ENCODE results near the gene PPARA. TPM values are rescaled to one million over a fixed set of nuclear protein-coding genes. Genes with fewer than 3 reads are reported as not detected.

Gene PPARA
- total and polyA plus RNA-seq, 5 experiments from 2014 or later, result 3.5 to 22.6 (median 3.7) TPM

DNA sequence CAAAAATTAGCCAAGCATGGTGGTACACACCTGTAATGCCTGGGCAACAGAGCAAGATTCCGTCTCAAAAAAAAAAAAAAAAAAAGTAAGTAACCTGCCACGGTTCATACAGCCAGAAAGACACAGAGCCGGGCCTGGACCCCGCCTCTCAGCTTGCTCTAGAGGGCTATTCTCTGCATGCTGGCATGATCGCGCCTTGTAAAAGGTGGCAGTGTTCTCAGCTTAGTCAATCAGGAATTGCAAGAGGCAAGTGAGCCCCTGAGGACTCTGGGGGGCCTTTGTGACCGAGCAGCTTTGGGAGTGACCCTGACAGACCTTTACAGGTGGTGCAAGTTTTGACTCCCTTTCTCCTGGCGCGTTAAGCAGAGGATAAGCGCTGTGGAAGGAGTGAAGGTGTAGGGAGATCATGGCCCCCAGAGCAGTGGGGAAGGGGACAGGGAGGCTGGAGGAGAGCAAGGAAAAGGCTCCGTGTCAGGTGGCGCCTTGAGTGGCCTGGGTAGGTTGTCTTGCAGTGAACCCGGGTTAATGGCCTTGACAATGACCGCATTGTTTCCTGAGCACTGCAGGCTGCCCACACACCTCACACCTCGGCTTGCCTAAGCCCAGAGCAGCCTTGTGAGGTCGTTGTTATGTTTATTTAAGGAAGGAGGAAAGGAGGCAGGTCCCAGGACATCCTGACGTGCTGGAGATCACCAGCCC lies 50.9 kb downstream of the PPARA start:
- Mint-ChIP-seq H3K4me3 (no peak overlapping the region), H3K36me3 (peaks cover 0 to 55% (median 42%) of the 10 kb centered on the region in 3 donors), H3K27ac (peak overlapping the region in 2 of 10 donors; percentile 33 to 45), H3K27me3 (no peaks in the 10 kb centered on the region), H3K9me3 (peaks cover 0 to 10% (median 0%) of the 10 kb centered on the region in 9 donors), H3K4me1 (peaks cover 0 to 3% (median 0%) of the 10 kb centered on the region in 4 donors)
- ATAC-seq, result no peak
- no peak for DNase-seq
- POLR2A ChIA-PET, result interaction anchor here (0.8 kb wide), 1 partner anchor 48 kb away, joined by 6 read pairs; no protein-coding TSS in a partner anchor

DNA sequence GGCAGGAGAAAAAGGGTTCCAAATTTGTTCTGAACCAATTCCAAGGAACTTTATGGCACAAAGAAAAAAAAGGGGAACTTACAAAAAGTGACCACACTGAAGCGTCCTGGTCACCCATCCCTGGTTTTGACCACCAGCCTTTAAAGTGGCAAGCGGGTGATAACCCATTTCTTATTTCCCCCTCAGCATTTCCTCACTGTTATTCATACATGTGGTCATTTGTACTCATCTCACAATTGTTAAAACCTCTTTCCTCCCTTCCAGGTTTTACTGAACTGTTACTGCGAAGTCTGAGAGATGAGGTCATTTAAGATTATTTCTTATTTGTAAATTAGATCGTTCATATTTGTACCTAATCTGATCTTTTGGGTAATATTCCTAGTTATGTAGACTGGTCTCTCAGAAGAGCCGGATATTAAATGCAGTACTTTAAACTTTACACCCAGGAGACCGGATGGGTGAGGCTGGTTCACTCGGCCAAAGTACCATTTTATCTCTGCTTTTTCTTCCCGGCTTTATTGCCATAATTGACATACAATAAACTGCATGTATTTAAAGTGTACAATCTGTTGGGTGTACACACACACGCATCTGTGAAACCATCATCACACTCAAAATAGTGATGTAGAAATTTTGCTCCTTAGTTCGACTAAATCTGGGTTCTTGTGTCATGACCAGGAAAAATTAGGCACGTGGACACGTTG lies 52.7 kb downstream of the PPARA start:
- Mint-ChIP-seq H3K27me3 (no peaks in the 10 kb centered on the region), H3K36me3 (peaks cover 0 to 57% (median 44%) of the 10 kb centered on the region in 3 donors), H3K27ac (no peak overlapping the region), H3K4me1 (no peaks in the 10 kb centered on the region), H3K9me3 (peaks cover 0 to 10% (median 0%) of the 10 kb centered on the region in 9 donors), H3K4me3 (no peak overlapping the region)
- POLR2A ChIA-PET, result no interaction called here
- ATAC-seq, result no peak
- DNase-seq, result no peak

DNA sequence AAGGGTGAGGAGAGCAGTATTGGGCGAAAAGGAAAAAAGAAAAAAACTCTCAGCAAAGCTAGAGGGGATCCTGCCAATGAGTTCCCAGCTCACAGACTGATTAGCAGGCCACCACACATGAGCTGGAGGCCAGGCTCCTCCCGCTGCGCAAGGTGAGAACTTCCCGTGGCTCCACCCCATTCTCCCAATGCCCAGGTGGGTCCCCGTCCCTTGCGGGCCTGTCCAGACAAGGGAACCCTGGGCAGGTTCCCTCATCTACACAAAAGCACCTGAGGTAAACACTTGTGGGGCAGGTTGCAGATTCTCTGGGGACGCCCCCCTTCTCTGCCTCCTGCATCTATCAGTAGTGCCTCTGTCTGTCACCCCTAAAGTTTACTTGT lies 53.3 kb downstream of the PPARA start:
- peaks cover 0 to 12% (median 3%) of the 10 kb centered on the region in 9 donors for H3K9me3 Mint-ChIP-seq
- H3K27me3 Mint-ChIP-seq, result no peaks in the 10 kb centered on the region
- H3K4me1 Mint-ChIP-seq, result no peaks in the 10 kb centered on the region
- ATAC-seq (no peak), DNase-seq (no peak)
- POLR2A ChIA-PET, result no interaction called here
- H3K4me3 Mint-ChIP-seq, result no peak overlapping the region
- no peak overlapping the region for H3K27ac Mint-ChIP-seq
- peaks cover 3 to 56% (median 47%) of the 10 kb centered on the region in 3 donors for H3K36me3 Mint-ChIP-seq

DNA sequence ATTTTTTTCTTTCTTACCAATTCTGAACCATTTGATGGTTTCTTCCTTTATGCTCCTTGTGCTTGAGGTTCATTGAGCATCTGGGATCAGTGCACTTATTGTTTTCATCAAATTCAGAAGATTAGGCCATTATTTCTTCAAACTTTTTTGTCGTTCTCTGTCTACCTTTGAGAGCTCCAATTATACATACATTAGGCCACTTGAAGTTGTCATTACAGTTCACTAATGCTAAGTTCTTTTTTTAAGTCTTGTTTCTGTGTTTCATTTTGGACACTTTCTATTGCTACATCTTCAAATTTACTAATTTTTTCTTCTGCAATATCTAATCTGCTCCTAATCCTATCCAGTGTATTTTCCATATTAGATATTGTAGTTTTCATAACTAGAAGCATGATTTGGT lies 58.9 kb downstream of the PPARA start:
- Mint-ChIP-seq H3K9me3 (peaks cover 0 to 25% (median 15%) of the 10 kb centered on the region in 9 donors), H3K27me3 (no peaks in the 10 kb centered on the region), H3K4me1 (peaks cover 0 to 6% (median 0%) of the 10 kb centered on the region in 4 donors), H3K27ac (no peak overlapping the region), H3K4me3 (no peak overlapping the region), H3K36me3 (peaks cover 25 to 66% (median 65%) of the 10 kb centered on the region in 3 donors)
- ATAC-seq, result no peak
- POLR2A ChIA-PET, result no interaction called here
- no peak for DNase-seq

DNA sequence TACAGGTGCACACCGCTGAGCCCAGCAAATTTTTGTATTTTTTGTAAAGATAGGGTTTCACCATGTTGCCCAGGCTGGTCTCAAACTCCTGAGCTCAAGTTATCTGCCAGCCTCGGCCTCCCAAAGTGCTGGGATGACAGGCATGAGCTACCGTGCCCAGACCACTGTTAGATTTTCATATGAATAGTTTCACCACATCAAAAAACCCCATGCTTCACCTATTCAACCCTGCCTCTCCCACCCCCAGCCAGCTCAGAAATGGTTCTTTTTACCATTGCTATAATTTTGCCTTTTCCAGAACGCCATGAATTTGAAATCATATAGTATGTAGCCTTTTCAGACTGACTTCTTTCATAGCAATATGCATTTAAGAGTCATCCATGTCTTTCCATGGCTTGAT lies 61.9 kb downstream of the PPARA start:
- Mint-ChIP-seq H3K27me3 (no peaks in the 10 kb centered on the region), H3K9me3 (peaks cover 0 to 20% (median 13%) of the 10 kb centered on the region in 9 donors), H3K36me3 (peaks cover 25 to 76% (median 60%) of the 10 kb centered on the region in 3 donors), H3K4me1 (peaks cover 0 to 7% (median 0%) of the 10 kb centered on the region in 4 donors), H3K27ac (no peak overlapping the region), H3K4me3 (no peak overlapping the region)
- DNase-seq (no peak), ATAC-seq (no peak)
- POLR2A ChIA-PET, result no interaction called here

DNA sequence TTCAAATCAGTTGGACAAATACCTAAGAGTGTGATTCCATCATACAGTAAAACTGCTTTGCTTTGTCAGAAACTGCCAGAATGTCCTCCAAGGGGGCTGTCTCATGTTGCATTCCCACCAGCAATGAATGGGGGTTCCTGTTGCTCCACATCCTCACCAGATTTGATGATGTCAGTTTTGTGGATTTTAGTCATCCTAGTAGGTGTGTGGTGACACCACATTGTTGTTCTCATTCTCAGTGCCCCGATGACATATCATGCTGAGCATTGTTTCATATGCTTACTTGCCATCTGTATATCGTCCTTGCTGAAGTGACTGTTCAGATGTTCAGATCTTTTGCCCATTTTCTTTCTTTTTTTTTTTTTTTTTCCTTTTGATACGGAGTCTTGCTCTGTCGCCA lies 62.7 kb downstream of the PPARA start:
- POLR2A ChIA-PET, result no interaction called here
- DNase-seq (no peak), ATAC-seq (no peak)
- Mint-ChIP-seq H3K27me3 (no peaks in the 10 kb centered on the region), H3K4me3 (no peak overlapping the region), H3K4me1 (peaks cover 0 to 7% (median 0%) of the 10 kb centered on the region in 4 donors), H3K36me3 (peaks cover 25 to 81% (median 63%) of the 10 kb centered on the region in 3 donors), H3K27ac (no peak overlapping the region), H3K9me3 (peaks cover 0 to 20% (median 13%) of the 10 kb centered on the region in 9 donors)

DNA sequence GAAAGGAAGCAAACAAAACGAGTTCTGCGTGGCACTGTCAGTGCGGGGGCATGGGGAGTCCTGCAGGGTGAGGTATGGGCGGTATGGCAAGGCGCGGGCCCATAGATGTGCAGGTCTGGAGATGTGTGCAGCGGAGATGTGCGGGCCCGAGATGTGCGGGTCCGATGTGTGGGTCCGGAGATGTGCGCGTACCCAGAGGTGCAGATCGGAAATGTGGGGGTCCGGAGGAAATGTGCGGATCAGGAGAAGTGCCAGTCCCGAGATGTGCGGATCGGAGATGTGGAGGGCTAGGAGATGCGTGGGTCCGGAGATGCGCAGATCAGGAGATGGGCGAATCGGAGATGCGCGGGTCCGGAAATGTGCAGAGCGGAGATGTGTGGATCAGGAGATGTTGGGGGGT lies 63.8 kb downstream of the PPARA start:
- H3K27me3 Mint-ChIP-seq, result no peaks in the 10 kb centered on the region
- POLR2A ChIA-PET, result no interaction called here
- DNase-seq, result peak in 1 of 10 donors; percentile 45
- ATAC-seq, result no peak
- no peak overlapping the region for H3K4me3 Mint-ChIP-seq
- peaks cover 0 to 12% (median 5%) of the 10 kb centered on the region in 9 donors for H3K9me3 Mint-ChIP-seq
- peaks cover 16 to 83% (median 57%) of the 10 kb centered on the region in 3 donors for H3K36me3 Mint-ChIP-seq
- H3K4me1 Mint-ChIP-seq, result peaks cover 0 to 7% (median 0%) of the 10 kb centered on the region in 4 donors
- H3K27ac Mint-ChIP-seq, result no peak overlapping the region

DNA sequence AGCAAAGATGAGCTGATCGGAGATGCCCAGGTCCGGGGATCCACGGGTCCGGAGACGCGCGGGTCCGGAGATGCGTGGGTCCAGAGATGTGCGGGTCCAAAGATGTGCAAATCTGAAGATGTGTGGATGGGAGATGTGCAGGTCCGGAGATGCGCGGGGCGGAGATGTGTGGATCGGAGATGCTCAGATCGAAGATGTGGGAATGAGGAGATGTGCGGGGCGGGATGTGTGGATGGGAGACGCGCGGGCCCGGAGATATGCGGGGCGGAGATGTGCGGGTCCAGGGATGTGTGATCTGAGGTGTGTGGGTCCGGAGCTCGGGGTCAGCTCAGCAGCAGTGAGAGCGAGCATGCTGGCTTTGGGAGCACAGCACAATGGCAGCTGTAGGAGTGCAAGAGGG lies 64.3 kb downstream of the PPARA start:
- no peaks in the 10 kb centered on the region for H3K27me3 Mint-ChIP-seq
- H3K36me3 Mint-ChIP-seq, result peaks cover 12 to 83% (median 57%) of the 10 kb centered on the region in 3 donors
- no peak overlapping the region for H3K27ac Mint-ChIP-seq
- DNase-seq (no peak), ATAC-seq (no peak)
- POLR2A ChIA-PET, result no interaction called here
- peaks cover 0 to 7% (median under 1%) of the 10 kb centered on the region in 9 donors for H3K9me3 Mint-ChIP-seq
- H3K4me1 Mint-ChIP-seq, result peaks cover 1 to 7% (median 2%) of the 10 kb centered on the region in 4 donors
- H3K4me3 Mint-ChIP-seq, result no peak overlapping the region

DNA sequence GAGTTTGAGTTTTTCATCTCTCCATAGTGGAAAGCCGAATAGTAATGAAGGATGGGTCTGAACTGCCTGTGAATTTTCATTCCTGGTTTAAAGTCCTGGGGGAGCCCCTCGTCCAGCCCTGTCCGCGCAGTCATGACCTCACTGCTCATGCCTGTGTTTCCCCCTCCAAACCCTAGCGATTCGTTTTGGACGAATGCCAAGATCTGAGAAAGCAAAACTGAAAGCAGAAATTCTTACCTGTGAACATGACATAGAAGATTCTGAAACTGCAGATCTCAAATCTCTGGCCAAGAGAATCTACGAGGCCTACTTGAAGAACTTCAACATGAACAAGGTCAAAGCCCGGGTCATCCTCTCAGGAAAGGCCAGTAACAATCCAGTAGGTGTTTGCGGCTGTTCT lies 69.3 kb downstream of the PPARA start:
- no peaks in the 10 kb centered on the region for H3K27me3 Mint-ChIP-seq
- H3K9me3 Mint-ChIP-seq, result no peaks in the 10 kb centered on the region
- peaks cover 0 to 65% (median 36%) of the 10 kb centered on the region in 3 donors for H3K36me3 Mint-ChIP-seq
- no peak overlapping the region for H3K27ac Mint-ChIP-seq
- ATAC-seq, result no peak
- POLR2A ChIA-PET, result no interaction called here
- no peak overlapping the region for H3K4me3 Mint-ChIP-seq
- no peak for DNase-seq
- H3K4me1 Mint-ChIP-seq, result peaks cover 0 to 6% (median 2%) of the 10 kb centered on the region in 4 donors

DNA sequence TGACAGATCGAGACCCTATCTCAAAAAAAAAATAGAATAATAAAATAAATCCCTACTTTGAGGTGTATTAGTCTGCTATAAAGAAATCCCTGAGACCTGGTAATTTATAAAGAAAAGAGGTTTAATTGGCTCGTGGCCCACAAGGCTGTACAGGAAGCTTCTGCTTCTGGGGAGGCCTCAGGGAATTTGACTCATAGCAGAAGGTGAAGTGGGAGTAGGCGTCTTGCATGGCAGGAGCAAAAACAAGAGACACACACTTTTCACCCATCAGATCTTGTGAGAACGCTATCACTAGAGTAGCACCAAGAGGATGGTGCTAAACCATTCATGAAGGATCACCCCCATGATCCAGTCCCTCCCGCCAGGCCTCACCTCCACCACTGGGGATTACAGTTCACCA lies 70.6 kb downstream of the PPARA start:
- H3K4me1 Mint-ChIP-seq, result peaks cover 0 to 6% (median 2%) of the 10 kb centered on the region in 4 donors
- ATAC-seq, result no peak
- no peak for DNase-seq
- no peak overlapping the region for H3K4me3 Mint-ChIP-seq
- no peaks in the 10 kb centered on the region for H3K27me3 Mint-ChIP-seq
- POLR2A ChIA-PET, result no interaction called here
- peaks cover 0 to 54% (median 31%) of the 10 kb centered on the region in 3 donors for H3K36me3 Mint-ChIP-seq
- H3K27ac Mint-ChIP-seq, result no peak overlapping the region
- no peaks in the 10 kb centered on the region for H3K9me3 Mint-ChIP-seq

DNA sequence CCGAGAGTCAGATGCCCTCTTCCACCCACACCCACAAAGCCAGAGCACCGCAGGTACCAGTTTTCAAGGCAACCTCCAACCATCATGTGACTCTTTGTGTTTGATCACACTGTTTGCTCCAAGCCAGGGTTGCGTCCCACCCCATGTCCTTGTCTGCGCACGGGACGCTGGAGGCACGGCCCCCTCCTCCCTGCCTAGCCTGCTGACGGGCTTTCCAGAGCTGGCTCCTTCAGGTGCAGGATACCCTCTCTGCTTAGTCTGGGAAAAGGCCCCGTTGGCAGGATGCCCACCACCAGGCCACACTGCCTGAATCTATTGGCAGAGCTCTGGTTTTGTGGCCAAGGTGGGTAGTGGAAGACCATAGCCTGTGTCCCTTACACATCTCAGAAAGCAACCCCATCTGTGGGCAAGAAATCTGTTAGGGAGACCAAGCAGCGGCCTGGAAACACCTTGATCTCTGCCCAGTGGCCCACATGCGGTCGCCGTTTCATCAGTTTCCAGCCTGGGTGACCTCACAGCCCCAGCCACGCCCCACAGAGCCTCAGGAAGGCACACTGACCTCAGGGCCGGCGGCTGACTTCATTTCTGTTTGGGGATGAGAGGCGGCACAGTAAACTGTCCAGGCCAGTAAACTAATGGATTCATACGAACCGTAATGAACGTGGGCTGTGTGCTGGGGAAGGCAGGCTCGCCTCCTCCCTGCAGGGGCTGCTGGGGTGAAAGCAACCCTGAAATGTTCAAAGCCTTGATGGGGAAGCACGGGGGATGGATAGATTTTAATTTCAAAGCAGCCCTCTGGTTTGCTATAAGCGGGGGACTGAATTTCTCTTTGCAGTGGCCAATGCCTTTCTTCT lies 73.9 kb downstream of the PPARA start:
- Mint-ChIP-seq H3K9me3 (no peaks in the 10 kb centered on the region), H3K27me3 (no peaks in the 10 kb centered on the region), H3K36me3 (peaks cover 0 to 24% (median 16%) of the 10 kb centered on the region in 3 donors), H3K27ac (no peak overlapping the region), H3K4me1 (peaks cover 0 to 6% (median 2%) of the 10 kb centered on the region in 4 donors), H3K4me3 (no peak overlapping the region)
- POLR2A ChIA-PET, result no interaction called here
- DNase-seq (no peak), ATAC-seq (no peak)

DNA sequence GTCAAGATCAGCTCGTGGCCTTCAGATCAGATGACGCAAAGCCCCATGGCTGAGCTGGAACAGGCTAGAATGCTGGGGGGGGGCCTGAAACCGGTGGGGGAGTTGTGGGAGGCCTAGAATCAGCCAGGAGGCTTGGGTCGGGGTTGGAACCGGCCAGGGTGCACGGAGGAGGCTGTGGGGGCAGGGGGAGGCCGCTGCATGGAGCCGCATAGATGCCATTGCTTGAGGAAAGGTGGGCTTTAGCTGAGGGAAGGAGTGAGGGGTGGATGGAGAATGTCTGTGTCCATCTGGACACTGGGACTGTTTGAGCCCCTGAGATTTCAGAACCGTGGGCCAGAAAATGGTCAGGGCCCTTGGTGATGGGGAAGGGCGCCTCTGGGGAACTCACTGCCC lies 74.6 kb downstream of the PPARA start:
- ATAC-seq, result no peak
- Mint-ChIP-seq H3K4me1 (no peaks in the 10 kb centered on the region), H3K9me3 (no peaks in the 10 kb centered on the region), H3K36me3 (peaks cover 0 to 19% (median 12%) of the 10 kb centered on the region in 3 donors), H3K27me3 (no peaks in the 10 kb centered on the region), H3K27ac (no peak overlapping the region), H3K4me3 (no peak overlapping the region)
- POLR2A ChIA-PET, result no interaction called here
- DNase-seq, result no peak
